Osteocyte (in vitro differentiated cells): Measurements from ENCODE around the gene BLID. TPM values are rescaled to one million over a fixed set of nuclear protein-coding genes. Genes with fewer than 3 reads are reported as not detected.

ENCODE experiments used
- DNase-seq: peaks from one replicate; pipeline ENCODE4 v3.0.0; 2021; ENCODE audit warnings: mixed read lengths; ENCODE audit not compliant: unreplicated experiment; ENCODE audit errors: extremely low spot score
- H3K27ac Mint-ChIP-seq: one replicate; pipeline ENCODE4 v1.8.0; 2021; ENCODE audit warnings: mild to moderate bottlenecking, mixed read lengths; ENCODE audit not compliant: unreplicated experiment
- H3K27me3 Mint-ChIP-seq: one replicate; pipeline ENCODE4 v1.8.0; 2021; ENCODE audit warnings: mixed read lengths; ENCODE audit not compliant: unreplicated experiment
- H3K36me3 Mint-ChIP-seq: one replicate; pipeline ENCODE4 v1.8.0; 2021; ENCODE audit warnings: mixed read lengths; ENCODE audit not compliant: unreplicated experiment
- H3K4me1 Mint-ChIP-seq: one replicate; pipeline ENCODE4 v1.8.0; 2021; ENCODE audit warnings: mixed read lengths; ENCODE audit not compliant: unreplicated experiment
- H3K4me3 Mint-ChIP-seq: one replicate; pipeline ENCODE4 v1.8.0; 2021; ENCODE audit warnings: mild to moderate bottlenecking, moderate library complexity, mixed read lengths; ENCODE audit not compliant: unreplicated experiment
- H3K9me3 Mint-ChIP-seq: one replicate; pipeline ENCODE4 v1.8.0; 2021; ENCODE audit warnings: mixed read lengths; ENCODE audit not compliant: unreplicated experiment
- CTCF ChIP-seq: fragments of 200-600 bp; sonication (generic); IDR thresholded peaks from 2 replicates; pipeline ENCODE4 v1.5.0; 2021; ENCODE audit warnings: antibody characterized with exemption, mild to moderate bottlenecking, moderate library complexity
- total RNA-seq: library from RNA; stranded (reverse); gene quantifications from 2 replicates; pipeline ENCODE4 v1.2.1, GENCODE V29; 2021

Gene BLID
- total RNA-seq, 1 donor from 2014 or later: 1.4 TPM

GRCh38 chr11:122076512-122077120 lies 39.4 kb downstream of the BLID start:
- Mint-ChIP-seq H3K27me3 (no peaks in the 10 kb centered on the region), H3K9me3 (no peaks in the 10 kb centered on the region), H3K4me1 (peaks cover 3% of the 10 kb centered on the region), H3K36me3 (peaks cover 3% of the 10 kb centered on the region), H3K27ac (no peak overlapping the region), H3K4me3 (no peak overlapping the region)
- TF ChIP-seq CTCF: no peak
- no peak for DNase-seq

- Mint-ChIP-seq H3K27ac (no peak overlapping the region), H3K4me1 (peaks cover 17% of the 10 kb centered on the region), H3K36me3 (peaks cover 3% of the 10 kb centered on the region), H3K9me3 (no peaks in the 10 kb centered on the region), H3K27me3 (no peaks in the 10 kb centered on the region), H3K4me3 (no peak overlapping the region)
- TF ChIP-seq CTCF: no peak
- no peak for DNase-seq
Measured at GRCh38 chr11:122075016-122075415, 41.0 kb downstream of the BLID start.

- Mint-ChIP-seq H3K27me3 (no peaks in the 10 kb centered on the region), H3K4me1 (peaks cover 27% of the 10 kb centered on the region), H3K36me3 (peaks cover 3% of the 10 kb centered on the region), H3K4me3 (no peak overlapping the region), H3K9me3 (no peaks in the 10 kb centered on the region), H3K27ac (no peak overlapping the region)
- DNase-seq: no peak
- TF ChIP-seq CTCF: no peak
Measured at GRCh38 chr11:122074022-122074421, 42.0 kb downstream of the BLID start.

- Mint-ChIP-seq H3K27ac (peak overlapping the region; percentile 48), H3K4me1 (peaks cover 47% of the 10 kb centered on the region), H3K9me3 (no peaks in the 10 kb centered on the region), H3K4me3 (no peak overlapping the region), H3K27me3 (no peaks in the 10 kb centered on the region), H3K36me3 (no peaks in the 10 kb centered on the region)
- DNase-seq: no peak
- TF ChIP-seq CTCF: no peak
Measured at GRCh38 chr11:122071709-122072202, 44.3 kb downstream of the BLID start.

- Mint-ChIP-seq H3K4me1 (peaks cover 47% of the 10 kb centered on the region), H3K27ac (peak overlapping the region; percentile 92), H3K27me3 (no peaks in the 10 kb centered on the region), H3K4me3 (peak overlapping the region; percentile 64), H3K9me3 (no peaks in the 10 kb centered on the region), H3K36me3 (peaks cover 9% of the 10 kb centered on the region)
- no peak for TF ChIP-seq CTCF
- peak; percentile 90 for DNase-seq
Measured at GRCh38 chr11:122069707-122070360, 46.2 kb downstream of the BLID start.
